A549 (cell line): Measurements from ENCODE around the gene DNMT1. TPM values are rescaled to one million over a fixed set of nuclear protein-coding genes. Genes with fewer than 3 reads are reported as not detected.

Experiments
- ATAC-seq, 2 experiments: fragments of 200-7000 bp in 1 of 2; fragments of >200 bp in 1 of 2; cut with Nextera tagmentation in 1 of 2; cut with Tn5 transposase in 1 of 2; 3 replicates each; pipeline versions ENCODE4 v1.8.0 to v1.9.1; 2018 to 2020; ENCODE audit warnings: mild to moderate bottlenecking in 1 of 2, moderate library complexity in 1 of 2
- CTCF ChIA-PET: fragments of 300-600 bp; sonication (Branson Sonifier 250); formaldehyde crosslinking; extraction: SDS; loops from one replicate; lab custom pipeline; 2021; ENCODE audit warnings: antibody characterized with exemption, inconsistent platforms; lab: Yijun Ruan, JAX
- POLR2A ChIA-PET: fragments of 350-600 bp; formaldehyde crosslinking; extraction: SDS; loops from one replicate; lab custom pipeline; 2021; ENCODE audit warnings: antibody characterized with exemption, inconsistent platforms; lab: Yijun Ruan, JAX
- DNase-seq, 2 experiments: peaks; one replicate each; pipeline versions ENCODE4 v3.0.0 to v3.0.0-alpha.2; 2011 to 2016; ENCODE audit warnings: low read depth in 1 of 2, low spot score in 1 of 2
- FAIRE-seq: peaks from 2 replicates; lab custom pipeline; 2011; peaks lifted over from hg19 to GRCh38; lab: Jason Lieb, UNC
- H3K27ac ChIP-seq, 2 experiments: fragments of >200 bp; sonication (Bioruptor Twin); formaldehyde crosslinking; 3 replicates each; pipeline ENCODE4 v1.5.1; 2016 to 2017
- H3K4me1 ChIP-seq: fragments of >200 bp; sonication (Bioruptor Twin); formaldehyde crosslinking; 3 replicates; pipeline ENCODE4 v1.6.1; 2016
- H3K4me2 ChIP-seq: fragments of >200 bp; sonication (Bioruptor Twin); formaldehyde crosslinking; 3 replicates; pipeline ENCODE4 v1.6.1; 2016
- H3K4me3 ChIP-seq: fragments of >200 bp; sonication (Bioruptor Twin); formaldehyde crosslinking; 3 replicates; pipeline ENCODE4 v1.5.1; 2016
- H3K9me3 ChIP-seq: fragments of >200 bp; sonication (Bioruptor Twin); formaldehyde crosslinking; 3 replicates; pipeline ENCODE4 v1.6.1; 2016
- CBX8 ChIP-seq: fragments of 200-600 bp; sonication (generic); IDR thresholded peaks from 2 replicates; pipeline ENCODE4 v1.6.1; 2016
- CHD2 ChIP-seq: fragments of 150-350 bp; IDR thresholded peaks from 2 replicates; pipeline ENCODE4 v1.6.1; 2014; ENCODE audit warnings: low read length; ENCODE audit not compliant: partially characterized antibody
- FOXS1 ChIP-seq: fragments of 250-450 bp; sonication (Bioruptor Pico); IDR thresholded peaks from 2 replicates; pipeline ENCODE4 v1.5.0; 2020; ENCODE audit warnings: mild to moderate bottlenecking, moderate library complexity
- GATA3 ChIP-seq: IDR thresholded peaks from 2 replicates; pipeline ENCODE4 v1.6.1; 2012; ENCODE audit warnings: borderline replicate concordance
- HMGXB4 ChIP-seq: fragments of 250-450 bp; sonication (Bioruptor Pico); IDR thresholded peaks from 2 replicates; pipeline ENCODE4 v1.5.0; 2021; ENCODE audit warnings: mild to moderate bottlenecking, moderate library complexity, borderline replicate concordance
- HOXA7 ChIP-seq: fragments of 250-450 bp; sonication (Bioruptor Pico); IDR thresholded peaks from 2 replicates; pipeline ENCODE4 v1.5.0; 2020; ENCODE audit warnings: mild to moderate bottlenecking, moderate library complexity
- JUN ChIP-seq, 2 experiments: fragments of >200 bp; sonication (Bioruptor Twin); formaldehyde crosslinking; IDR thresholded peaks; 2 replicates in 1 of 2; 3 replicates in 1 of 2; pipeline ENCODE4 v1.6.1; 2016 to 2017
- JUNB ChIP-seq: fragments of >200 bp; sonication (Bioruptor Twin); formaldehyde crosslinking; IDR thresholded peaks from 2 replicates; pipeline ENCODE4 v1.6.1; 2016
- KDM5A ChIP-seq: fragments of 200-600 bp; sonication (generic); IDR thresholded peaks from 2 replicates; pipeline ENCODE4 v1.6.1; 2016; ENCODE audit warnings: antibody characterized with exemption, mild to moderate bottlenecking
- MAZ ChIP-seq: fragments of 150-350 bp; IDR thresholded peaks from 2 replicates; pipeline ENCODE4 v1.6.1; 2014; ENCODE audit warnings: antibody characterized with exemption, low read depth, low read length, borderline replicate concordance
- MYC ChIP-seq: IDR thresholded peaks from 2 replicates; pipeline ENCODE4 v1.6.1; 2012; ENCODE audit warnings: mild to moderate bottlenecking, inconsistent platforms, low read length, improper control_type of control experiment, borderline replicate concordance
- NR3C1 ChIP-seq: fragments of >200 bp; sonication (Bioruptor Twin); formaldehyde crosslinking; IDR thresholded peaks from 3 replicates; pipeline ENCODE4 v1.6.1; 2017
- PBX3 ChIP-seq: IDR thresholded peaks from 2 replicates; pipeline ENCODE4 v1.6.1; 2012
- PHF8 ChIP-seq: fragments of 200-600 bp; sonication (generic); IDR thresholded peaks from 2 replicates; pipeline ENCODE4 v1.6.1; 2016; ENCODE audit warnings: low read depth, mild to moderate bottlenecking, antibody characterized with exemption, moderate library complexity, borderline replicate concordance
- POLR2A ChIP-seq: IDR thresholded peaks from 2 replicates; pipeline ENCODE4 v1.6.1; 2012; ENCODE audit warnings: mild to moderate bottlenecking, low read length
- POLR2AphosphoS2 ChIP-seq: conservative IDR thresholded peaks from 2 replicates; pipeline ENCODE4 v1.6.1; 2012; ENCODE audit warnings: low read length, improper control_type of control experiment, inconsistent platforms
- RCOR1 ChIP-seq: fragments of 150-350 bp; IDR thresholded peaks from 2 replicates; pipeline ENCODE4 v1.6.1; 2014; ENCODE audit warnings: antibody characterized with exemption, low read length, low read depth
- RFX5 ChIP-seq: fragments of 450-650 bp; IDR thresholded peaks from 2 replicates; pipeline ENCODE4 v1.7.1; 2014; ENCODE audit warnings: antibody characterized with exemption, mild to moderate bottlenecking, moderate library complexity
- SMC3 ChIP-seq: fragments of >200 bp; sonication (Bioruptor Twin); formaldehyde crosslinking; IDR thresholded peaks from 3 replicates; pipeline ENCODE4 v1.6.1; 2018; ENCODE audit warnings: inconsistent platforms
- TP53 ChIP-seq: fragments of 250-450 bp; sonication (Bioruptor Pico); IDR thresholded peaks from 2 replicates; pipeline ENCODE4 v1.5.0; 2021; ENCODE audit warnings: mild to moderate bottlenecking, moderate library complexity
- USF2 ChIP-seq: fragments of 450-650 bp; IDR thresholded peaks from 2 replicates; pipeline ENCODE4 v1.6.1; 2014; ENCODE audit warnings: antibody characterized with exemption
- ZNF302 ChIP-seq: fragments of 250-450 bp; sonication (Bioruptor Pico); IDR thresholded peaks from 2 replicates; pipeline ENCODE4 v1.9.0; 2021; ENCODE audit warnings: inconsistent platforms, mild to moderate bottlenecking, moderate library complexity
- WGBS: methylation state at CpG from one replicate; pipeline ENCODE4 v1.1.6; 2017; ENCODE audit errors: missing lambda C conversion rate; 5-methylcytosine and 5-hydroxymethylcytosine counted together
- polyA plus RNA-seq, 4 experiments: library from polyadenylated mRNA; depleted of rRNA in 3 of 4; stranded (reverse); fragments of >200 nt; fragmentation: RNase III in 1 of 4; extraction: RNeasy Plus Mini Kit Qiagen cat#74134 plus additional on column Dnase treatment in 1 of 4; gene quantifications; 2 replicates in 3 of 4; 3 replicates in 1 of 4; pipeline ENCODE4 v1.2.3, GENCODE V29; 2011 to 2017
- TF ChIP-seq, protein P1 (sequence below): fragments of >200 bp; sonication (Bioruptor Twin); formaldehyde crosslinking; IDR thresholded peaks from 3 replicates; pipeline ENCODE4 v1.6.1; 2016
- TF ChIP-seq, protein P2 (sequence below): fragments of 200-600 bp; sonication (generic); IDR thresholded peaks from 2 replicates; pipeline ENCODE4 v1.6.1; 2016; ENCODE audit warnings: antibody characterized with exemption, mild to moderate bottlenecking, moderate library complexity
- TF ChIP-seq, protein P3 (sequence below): fragments of 250-450 bp; sonication (Bioruptor Pico); IDR thresholded peaks from 2 replicates; pipeline ENCODE4 v1.5.0; 2020; ENCODE audit warnings: low read depth, mild to moderate bottlenecking, moderate library complexity

The DNMT1 gene
- polyA plus RNA-seq, 2 of the 4 experiments (the other 2 are of a cell fraction): 85.2 to 86.2 TPM

DNA sequence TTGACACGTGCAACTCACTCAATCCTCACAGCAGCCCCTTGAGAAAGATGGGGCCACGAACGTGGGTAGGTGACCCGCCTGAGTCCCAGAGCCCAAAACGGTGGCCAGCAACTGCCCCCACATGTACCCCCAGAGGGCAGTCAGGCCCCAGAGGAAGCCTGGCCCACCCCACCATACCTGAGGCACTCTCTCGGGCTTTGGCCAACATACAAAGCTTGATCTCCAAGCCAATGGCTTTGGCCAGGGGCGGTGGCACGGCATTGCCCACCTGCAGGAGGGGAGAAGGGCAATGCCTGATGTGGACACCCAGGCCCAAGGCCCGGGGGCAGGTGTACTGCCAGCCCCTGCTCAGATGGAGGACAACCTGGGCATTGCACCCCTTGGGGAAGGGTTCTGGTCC lies 60.7 kb downstream of the DNMT1 start:
- H3K4me3 ChIP-seq: no peak overlapping the region
- no peaks in the 10 kb centered on the region for H3K9me3 ChIP-seq
- ChIA-PET CTCF (interaction anchor here (1.1 kb wide), 1 partner anchor 15 kb away, joined by 3 read pairs; no protein-coding TSS in a partner anchor), POLR2A (no interaction called here)
- no peak for TF ChIP-seq JUNB
- TF ChIP-seq TP53 (CRISPR knock-in tag): no peak
- TF ChIP-seq MAZ: no peak
- TF ChIP-seq SMC3: no peak
- TF ChIP-seq, protein P1, sequence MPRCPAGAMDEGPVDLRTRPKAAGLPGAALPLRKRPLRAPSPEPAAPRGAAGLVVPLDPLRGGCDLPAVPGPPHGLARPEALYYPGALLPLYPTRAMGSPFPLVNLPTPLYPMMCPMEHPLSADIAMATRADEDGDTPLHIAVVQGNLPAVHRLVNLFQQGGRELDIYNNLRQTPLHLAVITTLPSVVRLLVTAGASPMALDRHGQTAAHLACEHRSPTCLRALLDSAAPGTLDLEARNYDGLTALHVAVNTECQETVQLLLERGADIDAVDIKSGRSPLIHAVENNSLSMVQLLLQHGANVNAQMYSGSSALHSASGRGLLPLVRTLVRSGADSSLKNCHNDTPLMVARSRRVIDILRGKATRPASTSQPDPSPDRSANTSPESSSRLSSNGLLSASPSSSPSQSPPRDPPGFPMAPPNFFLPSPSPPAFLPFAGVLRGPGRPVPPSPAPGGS: no peak
- TF ChIP-seq, protein P2, sequence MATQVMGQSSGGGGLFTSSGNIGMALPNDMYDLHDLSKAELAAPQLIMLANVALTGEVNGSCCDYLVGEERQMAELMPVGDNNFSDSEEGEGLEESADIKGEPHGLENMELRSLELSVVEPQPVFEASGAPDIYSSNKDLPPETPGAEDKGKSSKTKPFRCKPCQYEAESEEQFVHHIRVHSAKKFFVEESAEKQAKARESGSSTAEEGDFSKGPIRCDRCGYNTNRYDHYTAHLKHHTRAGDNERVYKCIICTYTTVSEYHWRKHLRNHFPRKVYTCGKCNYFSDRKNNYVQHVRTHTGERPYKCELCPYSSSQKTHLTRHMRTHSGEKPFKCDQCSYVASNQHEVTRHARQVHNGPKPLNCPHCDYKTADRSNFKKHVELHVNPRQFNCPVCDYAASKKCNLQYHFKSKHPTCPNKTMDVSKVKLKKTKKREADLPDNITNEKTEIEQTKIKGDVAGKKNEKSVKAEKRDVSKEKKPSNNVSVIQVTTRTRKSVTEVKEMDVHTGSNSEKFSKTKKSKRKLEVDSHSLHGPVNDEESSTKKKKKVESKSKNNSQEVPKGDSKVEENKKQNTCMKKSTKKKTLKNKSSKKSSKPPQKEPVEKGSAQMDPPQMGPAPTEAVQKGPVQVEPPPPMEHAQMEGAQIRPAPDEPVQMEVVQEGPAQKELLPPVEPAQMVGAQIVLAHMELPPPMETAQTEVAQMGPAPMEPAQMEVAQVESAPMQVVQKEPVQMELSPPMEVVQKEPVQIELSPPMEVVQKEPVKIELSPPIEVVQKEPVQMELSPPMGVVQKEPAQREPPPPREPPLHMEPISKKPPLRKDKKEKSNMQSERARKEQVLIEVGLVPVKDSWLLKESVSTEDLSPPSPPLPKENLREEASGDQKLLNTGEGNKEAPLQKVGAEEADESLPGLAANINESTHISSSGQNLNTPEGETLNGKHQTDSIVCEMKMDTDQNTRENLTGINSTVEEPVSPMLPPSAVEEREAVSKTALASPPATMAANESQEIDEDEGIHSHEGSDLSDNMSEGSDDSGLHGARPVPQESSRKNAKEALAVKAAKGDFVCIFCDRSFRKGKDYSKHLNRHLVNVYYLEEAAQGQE: no peak
- no peak for TF ChIP-seq CBX8
- TF ChIP-seq MYC: no peak
- no peak for TF ChIP-seq RFX5
- TF ChIP-seq, protein P3, sequence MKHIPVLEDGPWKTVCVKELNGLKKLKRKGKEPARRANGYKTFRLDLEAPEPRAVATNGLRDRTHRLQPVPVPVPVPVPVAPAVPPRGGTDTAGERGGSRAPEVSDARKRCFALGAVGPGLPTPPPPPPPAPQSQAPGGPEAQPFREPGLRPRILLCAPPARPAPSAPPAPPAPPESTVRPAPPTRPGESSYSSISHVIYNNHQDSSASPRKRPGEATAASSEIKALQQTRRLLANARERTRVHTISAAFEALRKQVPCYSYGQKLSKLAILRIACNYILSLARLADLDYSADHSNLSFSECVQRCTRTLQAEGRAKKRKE: no peak
- no peak for DNase-seq
- H3K4me1 ChIP-seq: peaks cover 6% of the 10 kb centered on the region; the same call in 2 of the 3 replicates
- 100% methylated on average over 1 of the region's 9 CpGs for WGBS
- H3K27ac ChIP-seq: no peak overlapping the region
- no peak for FAIRE-seq
- no peak for ATAC-seq
- H3K4me2 ChIP-seq: no peak overlapping the region

- 92% methylated on average over 11 of the region's 11 CpGs for WGBS
- Histone ChIP-seq H3K4me3 (no peak overlapping the region), H3K4me1 (peaks cover 6% of the 10 kb centered on the region; the same call in 2 of the 3 replicates)
- no peak for FAIRE-seq
- POLR2A ChIA-PET: no interaction called here
- no peak for TF ChIP-seq CHD2
- TF ChIP-seq NR3C1: no peak
- no peak for TF ChIP-seq RCOR1
- TF ChIP-seq PBX3: no peak
- TF ChIP-seq PHF8: no peak
- no peak for TF ChIP-seq POLR2AphosphoS2
- TF ChIP-seq GATA3: no peak
- TF ChIP-seq RFX5: no peak
- TF ChIP-seq, all 56 proteins: peak for 0
- Histone ChIP-seq H3K27ac (no peak overlapping the region), H3K4me2 (no peak overlapping the region), H3K9me3 (no peaks in the 10 kb centered on the region)
- no peak for ATAC-seq
- no peak for DNase-seq
- CTCF ChIA-PET: interaction anchor here (1.1 kb wide), 1 partner anchor 15 kb away, joined by 3 read pairs; no protein-coding TSS in a partner anchor
Observed at GRCh38 chr19:10133596-10133995, 61.2 kb downstream of the DNMT1 start.

GRCh38 chr19:10132905-10133304 lies 61.8 kb downstream of the DNMT1 start:
- peaks cover 6% of the 10 kb centered on the region; the same call in 2 of the 3 replicates for H3K4me1 ChIP-seq
- no peaks in the 10 kb centered on the region for H3K9me3 ChIP-seq
- no peak overlapping the region for H3K27ac ChIP-seq
- no peak for DNase-seq
- POLR2A ChIA-PET: no interaction called here
- CTCF ChIA-PET: interaction anchor here (0.9 to 1.1 kb wide), 2 partner anchors 13 to 14 kb away, joined by 3 to 4 read pairs; no protein-coding TSS in a partner anchor
- H3K4me2 ChIP-seq: no peak overlapping the region
- WGBS: 83% methylated on average over 6 of the region's 7 CpGs
- no peak overlapping the region for H3K4me3 ChIP-seq
- ATAC-seq: no peak
- FAIRE-seq: no peak
- TF ChIP-seq RCOR1: no peak
- no peak for TF ChIP-seq HMGXB4 (CRISPR knock-in tag)
- TF ChIP-seq PBX3: no peak
- no peak for TF ChIP-seq USF2
- no peak for TF ChIP-seq KDM5A
- TF ChIP-seq POLR2A: no peak
- TF ChIP-seq ZNF302 (CRISPR knock-in tag): no peak
- TF ChIP-seq HOXA7 (CRISPR knock-in tag): no peak
- no peak for TF ChIP-seq RFX5
- no peak for TF ChIP-seq FOXS1 (CRISPR knock-in tag)
- TF ChIP-seq JUN (IDR thresholded peaks at IDR 0.05): no peak
